ENCODE data around the gene TELO2.

Gene TELO2

GRCh38 chr16:1499756-1500464, 6.8 kb downstream of the TELO2 start:
- WGBS (ENCODE audit: extremely low coverage, insufficient coverage, insufficient read length), result no CpG with 5 or more reads among the region's 36 CpGs
- no peak overlapping the region for H3K4me2 ChIP-seq (ENCODE audit: low read length)
- no peak overlapping the region for H3K18ac ChIP-seq (ENCODE audit: low read length)
- no peak overlapping the region for H3K14ac ChIP-seq (ENCODE audit: low read length)
- peaks cover 8% of the 10 kb centered on the region for H3K9me3 ChIP-seq (ENCODE audit: insufficient read depth, low read depth, low read length)
- H4K8ac ChIP-seq (ENCODE audit: low read depth, low read length), result no peak overlapping the region
- no peak overlapping the region for H2BK12ac ChIP-seq (ENCODE audit: low read length)
- no peaks in the 10 kb centered on the region for H3K4me1 ChIP-seq (ENCODE audit: control insufficient read depth in 1 of 2, insufficient read depth in 2 of 2, low read length in 2 of 2)
- no peak overlapping the region for H4K91ac ChIP-seq (ENCODE audit: low read depth, low read length)
- no peak overlapping the region for H4K12ac ChIP-seq (ENCODE audit: low read depth, low read length)
- H3K79me1 ChIP-seq (ENCODE audit: low read length), result no peaks in the 10 kb centered on the region
- no peak overlapping the region for H2BK5ac ChIP-seq (ENCODE audit: low read depth, low read length, poor library complexity)
- no peak overlapping the region for H3K23ac ChIP-seq (ENCODE audit: low read length)
- no peak overlapping the region for H2AK5ac ChIP-seq (ENCODE audit: low read length)
- no peak overlapping the region for H3K4ac ChIP-seq (ENCODE audit: low read depth, low read length)
- H3K27ac ChIP-seq (ENCODE audit: low read depth, low read length), result no peak overlapping the region
- DNase-seq, result no peak
- H2AFZ ChIP-seq (ENCODE audit: insufficient read depth, low read length, poor library complexity), result no peak overlapping the region
- no peaks in the 10 kb centered on the region for H3K79me2 ChIP-seq (ENCODE audit: control insufficient read depth, insufficient read depth, low read length, poor library complexity)
- peaks cover 80 to 84% of the 10 kb centered on the region in 2 experiments for H3K36me3 ChIP-seq (ENCODE audit: control insufficient read depth in 1 of 2, insufficient read depth in 2 of 2, low read length in 2 of 2)
- H3K27me3 ChIP-seq (ENCODE audit: insufficient read depth, low read length), result no peaks in the 10 kb centered on the region
- no peak overlapping the region for H3K9ac ChIP-seq (ENCODE audit: low read length)
- no peak overlapping the region for H2BK120ac ChIP-seq (ENCODE audit: insufficient read depth, low read length, poor library complexity)
- H3K4me3 ChIP-seq (ENCODE audit: low read depth, low read length), result no peak overlapping the region

- Histone ChIP-seq H3K4me3 (ENCODE audit: low read depth, low read length) (no peak overlapping the region), H2BK5ac (ENCODE audit: low read depth, low read length, poor library complexity) (no peak overlapping the region), H2BK120ac (ENCODE audit: insufficient read depth, low read length, poor library complexity) (no peak overlapping the region), H3K9me3 (ENCODE audit: insufficient read depth, low read depth, low read length) (peaks cover 8% of the 10 kb centered on the region), H3K4me1 (ENCODE audit: control insufficient read depth in 1 of 2, insufficient read depth in 2 of 2, low read length in 2 of 2) (no peaks in the 10 kb centered on the region), H3K18ac (ENCODE audit: low read length) (no peak overlapping the region), H3K4me2 (ENCODE audit: low read length) (no peak overlapping the region), H4K12ac (ENCODE audit: low read depth, low read length) (no peak overlapping the region), H3K27me3 (ENCODE audit: insufficient read depth, low read length) (no peaks in the 10 kb centered on the region), H3K9ac (ENCODE audit: low read length) (no peak overlapping the region), H2AFZ (ENCODE audit: insufficient read depth, low read length, poor library complexity) (no peak overlapping the region), H3K27ac (ENCODE audit: low read depth, low read length) (no peak overlapping the region), H3K79me1 (ENCODE audit: low read length) (no peaks in the 10 kb centered on the region), H2BK12ac (ENCODE audit: low read length) (no peak overlapping the region), H3K23ac (ENCODE audit: low read length) (no peak overlapping the region), H3K4ac (ENCODE audit: low read depth, low read length) (no peak overlapping the region), H3K36me3 (ENCODE audit: control insufficient read depth in 1 of 2, insufficient read depth in 2 of 2, low read length in 2 of 2) (peaks cover 80 to 84% of the 10 kb centered on the region in 2 experiments), H2AK5ac (ENCODE audit: low read length) (no peak overlapping the region), H3K14ac (ENCODE audit: low read length) (no peak overlapping the region), H4K8ac (ENCODE audit: low read depth, low read length) (no peak overlapping the region), H4K91ac (ENCODE audit: low read depth, low read length) (no peak overlapping the region), H3K79me2 (ENCODE audit: control insufficient read depth, insufficient read depth, low read length, poor library complexity) (no peaks in the 10 kb centered on the region)
- no CpG with 5 or more reads among the region's 44 CpGs for WGBS (ENCODE audit: extremely low coverage, insufficient coverage, insufficient read length)
- no peak for DNase-seq
Observed at GRCh38 chr16:1500465-1501150, 7.4 kb downstream of the TELO2 start.

- Histone ChIP-seq H3K79me1 (ENCODE audit: low read length) (no peaks in the 10 kb centered on the region), H3K36me3 (ENCODE audit: control insufficient read depth in 1 of 2, insufficient read depth in 2 of 2, low read length in 2 of 2) (peaks cover 80 to 84% of the 10 kb centered on the region in 2 experiments), H4K8ac (ENCODE audit: low read depth, low read length) (no peak overlapping the region), H3K9ac (ENCODE audit: low read length) (no peak overlapping the region), H3K4me1 (ENCODE audit: control insufficient read depth in 1 of 2, insufficient read depth in 2 of 2, low read length in 2 of 2) (no peaks in the 10 kb centered on the region), H3K79me2 (ENCODE audit: control insufficient read depth, insufficient read depth, low read length, poor library complexity) (no peaks in the 10 kb centered on the region), H2BK12ac (ENCODE audit: low read length) (no peak overlapping the region), H4K91ac (ENCODE audit: low read depth, low read length) (no peak overlapping the region), H3K4me2 (ENCODE audit: low read length) (no peak overlapping the region), H3K9me3 (ENCODE audit: insufficient read depth, low read depth, low read length) (peaks cover 8% of the 10 kb centered on the region), H2BK120ac (ENCODE audit: insufficient read depth, low read length, poor library complexity) (no peak overlapping the region), H3K14ac (ENCODE audit: low read length) (no peak overlapping the region), H2BK5ac (ENCODE audit: low read depth, low read length, poor library complexity) (no peak overlapping the region), H3K27me3 (ENCODE audit: insufficient read depth, low read length) (no peaks in the 10 kb centered on the region), H3K4me3 (ENCODE audit: low read depth, low read length) (no peak overlapping the region), H3K4ac (ENCODE audit: low read depth, low read length) (no peak overlapping the region), H2AFZ (ENCODE audit: insufficient read depth, low read length, poor library complexity) (no peak overlapping the region), H3K18ac (ENCODE audit: low read length) (no peak overlapping the region), H3K23ac (ENCODE audit: low read length) (no peak overlapping the region), H3K27ac (ENCODE audit: low read depth, low read length) (no peak overlapping the region), H4K12ac (ENCODE audit: low read depth, low read length) (no peak overlapping the region), H2AK5ac (ENCODE audit: low read length) (no peak overlapping the region)
- WGBS (ENCODE audit: extremely low coverage, insufficient coverage, insufficient read length), result no CpG with 5 or more reads among the region's 23 CpGs
- DNase-seq, result no peak
Observed at GRCh38 chr16:1501630-1502029, 8.5 kb downstream of the TELO2 start.

- H4K8ac ChIP-seq (ENCODE audit: low read depth, low read length), result no peak overlapping the region
Observed at GRCh38 chr16:1502092-1503004, 9.2 kb downstream of the TELO2 start.

More at GRCh38 chr16:1502092-1503004, 9.2 kb downstream of the TELO2 start:
- H2AK5ac ChIP-seq (ENCODE audit: low read length), result no peak overlapping the region
- H3K14ac ChIP-seq (ENCODE audit: low read length), result no peak overlapping the region
- DNase-seq, result no peak
- H4K91ac ChIP-seq (ENCODE audit: low read depth, low read length), result no peak overlapping the region
- no peaks in the 10 kb centered on the region for H3K79me2 ChIP-seq (ENCODE audit: control insufficient read depth, insufficient read depth, low read length, poor library complexity)
- no peak overlapping the region for H3K23ac ChIP-seq (ENCODE audit: low read length)
- no CpG with 5 or more reads among the region's 42 CpGs for WGBS (ENCODE audit: extremely low coverage, insufficient coverage, insufficient read length)
- H3K9me3 ChIP-seq (ENCODE audit: insufficient read depth, low read depth, low read length), result peaks cover 10% of the 10 kb centered on the region
- no peak overlapping the region for H3K4me3 ChIP-seq (ENCODE audit: low read depth, low read length)
- H3K4me2 ChIP-seq (ENCODE audit: low read length), result no peak overlapping the region
- no peak overlapping the region for H4K12ac ChIP-seq (ENCODE audit: low read depth, low read length)
- no peak overlapping the region for H3K9ac ChIP-seq (ENCODE audit: low read length)
- H3K27ac ChIP-seq (ENCODE audit: low read depth, low read length), result no peak overlapping the region
- no peak overlapping the region for H3K4ac ChIP-seq (ENCODE audit: low read depth, low read length)
- no peaks in the 10 kb centered on the region for H3K4me1 ChIP-seq (ENCODE audit: control insufficient read depth in 1 of 2, insufficient read depth in 2 of 2, low read length in 2 of 2)
- H2BK5ac ChIP-seq (ENCODE audit: low read depth, low read length, poor library complexity), result no peak overlapping the region
- H3K79me1 ChIP-seq (ENCODE audit: low read length), result no peaks in the 10 kb centered on the region
- no peaks in the 10 kb centered on the region for H3K27me3 ChIP-seq (ENCODE audit: insufficient read depth, low read length)
- H2AFZ ChIP-seq (ENCODE audit: insufficient read depth, low read length, poor library complexity), result no peak overlapping the region
- H2BK12ac ChIP-seq (ENCODE audit: low read length), result no peak overlapping the region
- H2BK120ac ChIP-seq (ENCODE audit: insufficient read depth, low read length, poor library complexity), result no peak overlapping the region
- no peak overlapping the region for H3K18ac ChIP-seq (ENCODE audit: low read length)
- peaks cover 80 to 84% of the 10 kb centered on the region in 2 experiments for H3K36me3 ChIP-seq (ENCODE audit: control insufficient read depth in 1 of 2, insufficient read depth in 2 of 2, low read length in 2 of 2)
